ENCODE results near the gene INPP4B.
"Not testable (repeated sequence)": the region's sequence is repeated elsewhere in the genome, so short reads cannot be mapped to it uniquely, and the experiment has no call there.

The INPP4B gene

GRCh38 chr4:142824368-142824767, 21.7 kb downstream of the INPP4B start:
- DNase-seq (ENCODE audit: low read depth): no peak

- DNase-seq (ENCODE audit: low read depth): no peak
Observed at GRCh38 chr4:142823796-142824195, 22.3 kb downstream of the INPP4B start.

GRCh38 chr4:142818476-142818875, 27.6 kb downstream of the INPP4B start:
- no peak for DNase-seq (ENCODE audit: low read depth)

GRCh38 chr4:142818031-142818430, 28.1 kb downstream of the INPP4B start:
- no peak for DNase-seq (ENCODE audit: low read depth)

- DNase-seq (ENCODE audit: low read depth): no peak
Observed at GRCh38 chr4:142817442-142817841, 28.7 kb downstream of the INPP4B start.

- DNase-seq (ENCODE audit: low read depth): no peak
Observed at GRCh38 chr4:142815834-142816233, 30.3 kb downstream of the INPP4B start.

GRCh38 chr4:142813388-142813787, 32.7 kb downstream of the INPP4B start:
- no peak for DNase-seq (ENCODE audit: low read depth)

GRCh38 chr4:142812091-142812490, 34.0 kb downstream of the INPP4B start:
- DNase-seq (ENCODE audit: low read depth): no peak

GRCh38 chr4:142811034-142811433, 35.1 kb downstream of the INPP4B start:
- no peak for DNase-seq (ENCODE audit: low read depth)

GRCh38 chr4:142809559-142809958, 36.5 kb downstream of the INPP4B start:
- no peak for DNase-seq (ENCODE audit: low read depth)

GRCh38 chr4:142803879-142804278, 42.2 kb downstream of the INPP4B start:
- not testable (repeated sequence) for DNase-seq (ENCODE audit: low read depth)

- no peak for DNase-seq (ENCODE audit: low read depth)
Observed at GRCh38 chr4:142801966-142802365, 44.1 kb downstream of the INPP4B start.

- no peak for DNase-seq (ENCODE audit: low read depth)
Observed at GRCh38 chr4:142781114-142781513, 65.0 kb downstream of the INPP4B start.

GRCh38 chr4:142778900-142779299, 67.2 kb downstream of the INPP4B start:
- DNase-seq (ENCODE audit: low read depth): no peak

GRCh38 chr4:142778430-142778829, 67.7 kb downstream of the INPP4B start:
- DNase-seq (ENCODE audit: low read depth): no peak

- no peak for DNase-seq (ENCODE audit: low read depth)
Observed at GRCh38 chr4:142777045-142777743, 68.9 kb downstream of the INPP4B start.

GRCh38 chr4:142776026-142776425, 70.1 kb downstream of the INPP4B start:
- DNase-seq (ENCODE audit: low read depth): no peak

GRCh38 chr4:142773505-142773904, 72.6 kb downstream of the INPP4B start:
- DNase-seq (ENCODE audit: low read depth): no peak

- no peak for DNase-seq (ENCODE audit: low read depth)
Observed at GRCh38 chr4:142762280-142762679, 83.8 kb downstream of the INPP4B start.

- no peak for DNase-seq (ENCODE audit: low read depth)
Observed at GRCh38 chr4:142752202-142752786, 93.8 kb downstream of the INPP4B start.

- DNase-seq (ENCODE audit: low read depth): no peak
Observed at GRCh38 chr4:142743121-142743825, 102.8 kb downstream of the INPP4B start.

- DNase-seq (ENCODE audit: low read depth): no peak
Observed at GRCh38 chr4:142741995-142742394, 104.1 kb downstream of the INPP4B start.

- no peak for DNase-seq (ENCODE audit: low read depth)
Observed at GRCh38 chr4:142728233-142728632, 117.9 kb downstream of the INPP4B start.

Measured in T-helper 22 cell (primary cell).